ENCODE measurements around the gene MCC.

Gene MCC

DNA sequence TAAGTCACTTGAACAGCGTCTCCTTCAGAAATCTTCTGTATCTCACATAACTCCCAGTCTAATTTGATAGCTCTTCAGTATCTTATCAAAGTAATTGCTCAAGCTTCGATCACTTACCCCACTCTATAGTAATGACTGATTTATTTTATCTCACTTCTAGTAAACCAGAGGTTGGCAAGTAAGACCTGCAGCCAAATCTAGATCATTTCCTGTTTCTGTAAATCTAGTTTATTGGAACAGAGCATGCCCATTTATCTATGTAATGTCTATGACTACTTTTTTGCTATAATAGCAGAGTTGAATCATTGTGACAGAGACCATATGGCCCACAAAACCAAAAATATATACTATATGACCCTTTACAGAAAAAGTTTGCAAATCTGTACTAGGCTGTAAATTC, 93.6 kb downstream of the MCC start:
- TF ChIP-seq, protein P1, sequence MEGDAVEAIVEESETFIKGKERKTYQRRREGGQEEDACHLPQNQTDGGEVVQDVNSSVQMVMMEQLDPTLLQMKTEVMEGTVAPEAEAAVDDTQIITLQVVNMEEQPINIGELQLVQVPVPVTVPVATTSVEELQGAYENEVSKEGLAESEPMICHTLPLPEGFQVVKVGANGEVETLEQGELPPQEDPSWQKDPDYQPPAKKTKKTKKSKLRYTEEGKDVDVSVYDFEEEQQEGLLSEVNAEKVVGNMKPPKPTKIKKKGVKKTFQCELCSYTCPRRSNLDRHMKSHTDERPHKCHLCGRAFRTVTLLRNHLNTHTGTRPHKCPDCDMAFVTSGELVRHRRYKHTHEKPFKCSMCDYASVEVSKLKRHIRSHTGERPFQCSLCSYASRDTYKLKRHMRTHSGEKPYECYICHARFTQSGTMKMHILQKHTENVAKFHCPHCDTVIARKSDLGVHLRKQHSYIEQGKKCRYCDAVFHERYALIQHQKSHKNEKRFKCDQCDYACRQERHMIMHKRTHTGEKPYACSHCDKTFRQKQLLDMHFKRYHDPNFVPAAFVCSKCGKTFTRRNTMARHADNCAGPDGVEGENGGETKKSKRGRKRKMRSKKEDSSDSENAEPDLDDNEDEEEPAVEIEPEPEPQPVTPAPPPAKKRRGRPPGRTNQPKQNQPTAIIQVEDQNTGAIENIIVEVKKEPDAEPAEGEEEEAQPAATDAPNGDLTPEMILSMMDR (IDR thresholded peaks at IDR 0.05; ENCODE audit: borderline replicate concordance, control extremely low read depth, extremely low read depth, insufficient read depth, missing control alignments): no peak
- DNase-seq (ENCODE audit: low spot score): no peak
- in situ Hi-C loops (cut with MboI; ENCODE audit: low sequenced_read_pairs, unreplicated experiment): no loop called here

DNA sequence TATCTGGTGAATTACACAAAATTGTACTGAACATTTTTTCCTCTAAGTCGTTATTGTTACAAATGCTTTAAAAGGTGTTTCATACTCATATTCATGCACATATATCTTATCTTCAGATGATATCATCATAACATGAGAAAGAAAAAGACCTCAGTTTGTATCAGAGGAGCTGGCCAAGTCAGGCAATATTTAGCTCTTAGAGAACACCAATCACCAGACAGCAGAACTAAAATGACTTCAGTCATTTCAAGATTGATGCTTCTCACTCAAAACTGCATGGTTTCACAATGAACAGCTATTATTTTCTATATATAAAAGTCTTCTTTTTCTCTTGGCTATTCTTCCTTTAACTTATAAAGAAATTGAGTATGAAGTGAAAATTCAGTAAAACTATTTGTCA, 98.0 kb downstream of the MCC start:
- no peak for DNase-seq (ENCODE audit: low spot score)
- TF ChIP-seq, protein P1 (IDR thresholded peaks at IDR 0.05; ENCODE audit: borderline replicate concordance, control extremely low read depth, extremely low read depth, insufficient read depth, missing control alignments): no peak
- in situ Hi-C loops (cut with MboI; ENCODE audit: low sequenced_read_pairs, unreplicated experiment): no loop called here

DNA sequence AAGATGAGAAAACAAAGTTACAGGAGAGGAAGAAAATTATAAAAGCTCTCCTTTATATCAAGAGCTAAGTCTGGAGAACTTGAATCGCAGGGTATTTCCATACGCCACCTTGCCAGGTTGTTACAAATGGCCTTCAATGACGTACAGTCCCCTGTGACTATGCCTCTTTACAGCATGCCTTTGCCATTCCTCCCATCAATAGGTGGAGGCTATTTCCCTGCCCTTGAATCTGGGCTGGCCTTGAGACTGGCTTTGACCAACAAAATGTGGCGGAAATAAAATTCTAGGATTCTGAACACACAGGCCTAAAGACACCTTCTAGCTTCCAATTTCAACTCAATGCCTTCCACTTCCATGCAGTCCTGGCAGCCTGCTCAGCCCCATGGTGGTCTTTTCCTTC, 99.1 kb downstream of the MCC start:
- in situ Hi-C loops (cut with MboI; ENCODE audit: low sequenced_read_pairs, unreplicated experiment): loop anchor here (10.0 kb wide), 1 partner anchor 126 kb away; the partner anchor contains the start of gene YTHDC2
- DNase-seq (ENCODE audit: low spot score): no peak
- TF ChIP-seq, protein P1 (IDR thresholded peaks at IDR 0.05; ENCODE audit: borderline replicate concordance, control extremely low read depth, extremely low read depth, insufficient read depth, missing control alignments): no peak

DNA sequence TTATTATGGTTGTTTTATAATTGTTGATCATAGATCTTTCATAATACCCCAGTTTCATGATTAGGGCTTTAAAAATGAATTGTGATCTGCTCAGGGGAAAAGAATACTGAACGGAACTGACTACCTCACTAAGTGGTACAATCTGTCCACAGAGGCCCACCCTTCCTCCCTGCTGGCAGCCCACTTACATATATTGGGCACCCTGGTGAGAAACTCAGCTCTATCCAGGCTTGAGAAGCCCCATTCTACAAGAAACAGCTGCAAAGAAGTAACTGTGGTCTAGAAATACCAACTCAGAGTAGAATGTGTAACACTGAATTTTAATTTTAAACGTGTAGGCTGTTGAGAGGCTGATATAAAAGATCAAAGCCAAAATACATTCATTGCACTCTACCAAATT, 100.4 kb downstream of the MCC start:
- DNase-seq (ENCODE audit: low spot score): no peak
- TF ChIP-seq, protein P1 (IDR thresholded peaks at IDR 0.05; ENCODE audit: borderline replicate concordance, control extremely low read depth, extremely low read depth, insufficient read depth, missing control alignments): no peak
- in situ Hi-C loops (cut with MboI; ENCODE audit: low sequenced_read_pairs, unreplicated experiment): loop anchor here (10.0 kb wide), 1 partner anchor 127 kb away; the partner anchor contains the start of gene YTHDC2

DNA sequence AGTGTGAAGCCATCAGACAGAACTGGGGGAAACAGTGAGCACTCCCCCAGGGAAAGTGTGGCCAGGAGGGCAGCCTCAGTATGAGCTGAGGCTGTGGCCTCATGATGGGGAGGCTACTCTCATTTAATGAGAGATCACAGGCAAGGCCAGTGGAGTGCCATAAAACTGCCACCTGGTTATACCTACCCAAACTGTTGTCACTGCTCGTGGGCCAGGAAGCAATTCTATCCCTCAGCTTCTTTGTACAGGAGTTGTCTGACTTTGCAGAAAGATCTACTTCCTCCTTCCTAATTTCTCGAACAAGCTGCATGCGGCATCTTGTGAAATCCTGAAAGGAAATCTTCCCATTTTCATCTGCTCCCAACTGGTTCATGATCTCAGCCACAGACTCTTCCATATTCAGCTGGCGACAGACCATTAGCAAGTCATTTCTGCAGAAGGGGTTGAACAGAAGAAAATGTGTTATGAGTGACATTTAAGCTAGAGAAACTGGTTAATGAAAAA, 103.4 kb downstream of the MCC start:
- in situ Hi-C loops (cut with MboI; ENCODE audit: low sequenced_read_pairs, unreplicated experiment): loop anchor here (10.0 kb wide), 1 partner anchor 130 kb away; the partner anchor contains the start of gene YTHDC2
- TF ChIP-seq, protein P1 (IDR thresholded peaks at IDR 0.05; ENCODE audit: borderline replicate concordance, control extremely low read depth, extremely low read depth, insufficient read depth, missing control alignments): no peak
- DNase-seq (ENCODE audit: low spot score): no peak

DNA sequence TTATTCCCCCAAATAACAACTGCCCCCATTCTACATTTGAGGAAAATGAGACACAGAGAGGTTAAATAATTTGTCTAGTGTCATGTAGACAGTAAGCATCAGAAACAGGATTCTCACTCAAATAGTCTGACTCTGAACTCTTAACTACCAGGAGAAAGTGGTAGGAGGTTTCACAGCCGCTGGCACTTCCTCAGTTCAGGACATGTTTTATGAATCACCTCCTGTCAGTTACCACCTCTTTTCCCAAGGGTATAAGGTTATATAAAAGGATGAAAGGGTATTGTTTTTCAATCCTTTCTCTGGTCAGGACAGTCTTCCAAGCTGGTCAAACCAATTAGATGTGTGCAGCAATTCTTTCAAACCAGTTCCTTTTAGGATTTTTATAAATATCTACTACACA, 105.5 kb downstream of the MCC start:
- DNase-seq (ENCODE audit: low spot score): no peak
- TF ChIP-seq, protein P1 (IDR thresholded peaks at IDR 0.05; ENCODE audit: borderline replicate concordance, control extremely low read depth, extremely low read depth, insufficient read depth, missing control alignments): no peak
- in situ Hi-C loops (cut with MboI; ENCODE audit: low sequenced_read_pairs, unreplicated experiment): loop anchor here (10.0 kb wide), 1 partner anchor 132 kb away; the partner anchor contains the start of gene YTHDC2

All from GM13976 (cell line).